ENCODE measurements around the gene TDRD9.

- TF ChIP-seq YY1 (IDR thresholded peaks at IDR 0.05; ENCODE audit: low read depth) (no peak), USF1 (IDR thresholded peaks at IDR 0.05) (no peak), CEBPB (IDR thresholded peaks at IDR 0.05) (no peak), EGR1 (IDR thresholded peaks at IDR 0.05) (no peak)
Observed at GRCh38 chr14:104040539-104040938, 112.3 kb downstream of the TDRD9 start.
